HPDE6-E6E7 (cell line): ENCODE measurements around the gene ZNF543.
"Not testable (repeated sequence)": the region's sequence is repeated elsewhere in the genome, so short reads cannot be mapped to it uniquely, and the experiment has no call there.

Source experiments
- DNase-seq: peaks from one replicate; pipeline ENCODE4 v3.0.0; 2011; ENCODE audit warnings: missing footprints; ENCODE audit errors: extremely low spot score

ZNF543 gene

GRCh38 chr19:57321116-57321515 is 844 bp downstream of the ZNF543 start:
- DNase-seq = no peak

- DNase-seq = no peak
These were observed 1.5 kb downstream of the ZNF543 start for GRCh38 chr19:57321751-57322150.

GRCh38 chr19:57324992-57325391 is 4.7 kb downstream of the ZNF543 start:
- DNase-seq = no peak

GRCh38 chr19:57327993-57328392 is 7.7 kb downstream of the ZNF543 start:
- no peak for DNase-seq

- peak; percentile 69 for DNase-seq
These were observed 13.9 kb downstream of the ZNF543 start for GRCh38 chr19:57334191-57334590.

- DNase-seq = no peak
These were observed 18.6 kb downstream of the ZNF543 start for GRCh38 chr19:57338877-57339276.

- DNase-seq = no peak
These were observed 22.3 kb downstream of the ZNF543 start for GRCh38 chr19:57342582-57342981.

- no peak for DNase-seq
These were observed 27.9 kb downstream of the ZNF543 start for GRCh38 chr19:57348136-57348535.

- peak; percentile 99 for DNase-seq
These were observed 30.9 kb downstream of the ZNF543 start, which contains the start of gene ZNF304 for GRCh38 chr19:57350877-57351805. TSS of gene ZNF304 (plus strand) at chr19:57351271. CDS start at chr19:57351665, 394 bp downstream.

GRCh38 chr19:57351867-57352266 is 31.6 kb downstream of the ZNF543 start:
- DNase-seq = no peak

- no peak for DNase-seq
These were observed 35.6 kb downstream of the ZNF543 start for GRCh38 chr19:57355916-57356315.

- DNase-seq = no peak
These were observed 37.1 kb downstream of the ZNF543 start for GRCh38 chr19:57357406-57357805.

GRCh38 chr19:57359300-57359699 is 39.0 kb downstream of the ZNF543 start:
- DNase-seq = no peak

GRCh38 chr19:57362419-57362818 is 42.1 kb downstream of the ZNF543 start:
- DNase-seq = no peak

GRCh38 chr19:57362997-57363687 is 42.9 kb downstream of the ZNF543 start, which contains the start of the genes TRAPPC2B and ZNF547:
TSS of gene TRAPPC2B (plus strand) at chr19:57363551. CDS start at chr19:57364834, 1,283 bp downstream.
TSS of gene ZNF547 (plus strand) at chr19:57363551. CDS start at chr19:57368556, 5,005 bp downstream.
- peak; percentile 92 for DNase-seq

GRCh38 chr19:57363688-57364181 is 43.5 kb downstream of the ZNF543 start:
- DNase-seq = no peak

- no peak for DNase-seq
These were observed 46.5 kb downstream of the ZNF543 start for GRCh38 chr19:57366776-57367175.

- no peak for DNase-seq
These were observed 53.9 kb downstream of the ZNF543 start for GRCh38 chr19:57374179-57374578.

GRCh38 chr19:57374647-57375046 is 54.4 kb downstream of the ZNF543 start:
- DNase-seq = not testable (repeated sequence)

- DNase-seq = no peak
These were observed 55.9 kb downstream of the ZNF543 start for GRCh38 chr19:57376151-57376550.

GRCh38 chr19:57377498-57378146 is 57.4 kb downstream of the ZNF543 start:
- no peak for DNase-seq
